Panc1 (cell line): ENCODE data around the gene NEURL1B. TPM values are rescaled to one million over a fixed set of nuclear protein-coding genes. Genes with fewer than 3 reads are reported as not detected.

Source experiments
- ATAC-seq: fragments of 200-7000 bp; cut with Tn5 transposase; 2 replicates; pipeline ENCODE4 v1.9.1; 2020; ENCODE audit warnings: mild to moderate bottlenecking, moderate library complexity
- BruUV-seq: library from RNA; stranded (reverse); fragments of 400-500 nt; replicated peaks from 2 replicates; lab custom pipeline; 2021; lab: Mats Ljungman, UMichigan
- CTCF ChIA-PET: fragments of 300-600 bp; sonication (Branson Sonifier 250); formaldehyde crosslinking; loops from one replicate; lab custom pipeline; 2022; ENCODE audit warnings: antibody characterized with exemption; lab: Charles Lee
- POLR2A ChIA-PET: fragments of 300-600 bp; sonication (Branson Sonifier 250); formaldehyde crosslinking; loops from one replicate; lab custom pipeline; 2022; ENCODE audit warnings: antibody characterized with exemption; lab: Charles Lee
- DNase-seq: peaks from one replicate; pipeline ENCODE4 v3.0.0-alpha.2; 2010; ENCODE audit warnings: low read depth, low spot score
- H3K27ac ChIP-seq: 2 replicates; pipeline ENCODE4 v1.5.1; 2011; ENCODE audit warnings: mild to moderate bottlenecking, low read length, inconsistent platforms
- H3K27me3 ChIP-seq: fragments of 200-500 bp; sonication (Bioruptor generic); 2 replicates; pipeline ENCODE4 v1.6.0; 2014; ENCODE audit warnings: low read length, inconsistent platforms; ENCODE audit not compliant: control insufficient read depth, insufficient read depth
- H3K36me3 ChIP-seq: fragments of 200-500 bp; sonication (Bioruptor generic); 2 replicates; pipeline ENCODE4 v1.5.1; 2014; ENCODE audit warnings: inconsistent platforms, mild to moderate bottlenecking, low read length, moderate library complexity; ENCODE audit not compliant: control insufficient read depth, insufficient read depth
- H3K4me1 ChIP-seq: 2 replicates; pipeline ENCODE4 v1.5.1; 2011; ENCODE audit warnings: inconsistent platforms, mild to moderate bottlenecking, low read length, moderate library complexity; ENCODE audit not compliant: control insufficient read depth, insufficient read depth
- H3K4me3 ChIP-seq, 2 experiments: 2 replicates each; pipeline ENCODE4 v1.5.1; 2011 to 2012; ENCODE audit warnings: low read depth in 2 of 2, low read length in 2 of 2, mild to moderate bottlenecking in 2 of 2, inconsistent platforms in 1 of 2, moderate library complexity in 1 of 2
- H3K9me3 ChIP-seq: fragments of 200-500 bp; sonication (Bioruptor generic); 2 replicates; pipeline ENCODE4 v1.5.1; 2014; ENCODE audit warnings: low read depth, mild to moderate bottlenecking, inconsistent platforms, low read length, moderate library complexity; ENCODE audit not compliant: control insufficient read depth, insufficient read depth
- CTCF ChIP-seq: fragments of 450-650 bp; IDR thresholded peaks from 2 replicates; pipeline ENCODE4 v1.5.1; 2017; ENCODE audit warnings: mild to moderate bottlenecking
- POLR2AphosphoS5 ChIP-seq: IDR thresholded peaks from 2 replicates; pipeline ENCODE4 v1.6.1; 2012; ENCODE audit warnings: mild to moderate bottlenecking, low read depth, low read length, moderate library complexity
- REST ChIP-seq, 2 experiments: IDR thresholded peaks; 2 replicates each; pipeline ENCODE4 v1.6.1; 2011 to 2012; ENCODE audit warnings: low read depth in 2 of 2, control low read depth in 1 of 2, low read length in 1 of 2, mild to moderate bottlenecking in 1 of 2, moderate library complexity in 1 of 2; ENCODE audit not compliant: insufficient read depth in 1 of 2
- SIN3A ChIP-seq: IDR thresholded peaks from 2 replicates; pipeline ENCODE4 v1.6.1; 2012; ENCODE audit warnings: low read depth, mild to moderate bottlenecking, low read length, moderate library complexity, borderline replicate concordance; ENCODE audit not compliant: insufficient read depth
- TCF7L2 ChIP-seq: IDR thresholded peaks from 2 replicates; pipeline ENCODE4 v1.6.1; 2011; ENCODE audit warnings: mild to moderate bottlenecking, low read depth, low read length, inconsistent platforms
- in situ Hi-C: cut with HindIII; loops from 2 replicates; pipeline ENCODE4 v1.10.0; 2016; ENCODE audit warnings: low sequenced_read_pairs, low pct_unique_long_range_greater_than_20kb
- intact Hi-C: fragments of 100-400 bp; cut with micrococcal nuclease; formaldehyde crosslinking; loops from one replicate; pipeline ENCODE4 v1.10.0; 2022; ENCODE audit not compliant: unreplicated experiment
- total RNA-seq: library from RNA; stranded (reverse); gene quantifications from one replicate; pipeline ENCODE4 v1.2.1, GENCODE V29; 2021; ENCODE audit not compliant: unreplicated experiment

Gene NEURL1B
- total RNA-seq, 1 experiment from 2014 or later = 5.3 TPM

DNA sequence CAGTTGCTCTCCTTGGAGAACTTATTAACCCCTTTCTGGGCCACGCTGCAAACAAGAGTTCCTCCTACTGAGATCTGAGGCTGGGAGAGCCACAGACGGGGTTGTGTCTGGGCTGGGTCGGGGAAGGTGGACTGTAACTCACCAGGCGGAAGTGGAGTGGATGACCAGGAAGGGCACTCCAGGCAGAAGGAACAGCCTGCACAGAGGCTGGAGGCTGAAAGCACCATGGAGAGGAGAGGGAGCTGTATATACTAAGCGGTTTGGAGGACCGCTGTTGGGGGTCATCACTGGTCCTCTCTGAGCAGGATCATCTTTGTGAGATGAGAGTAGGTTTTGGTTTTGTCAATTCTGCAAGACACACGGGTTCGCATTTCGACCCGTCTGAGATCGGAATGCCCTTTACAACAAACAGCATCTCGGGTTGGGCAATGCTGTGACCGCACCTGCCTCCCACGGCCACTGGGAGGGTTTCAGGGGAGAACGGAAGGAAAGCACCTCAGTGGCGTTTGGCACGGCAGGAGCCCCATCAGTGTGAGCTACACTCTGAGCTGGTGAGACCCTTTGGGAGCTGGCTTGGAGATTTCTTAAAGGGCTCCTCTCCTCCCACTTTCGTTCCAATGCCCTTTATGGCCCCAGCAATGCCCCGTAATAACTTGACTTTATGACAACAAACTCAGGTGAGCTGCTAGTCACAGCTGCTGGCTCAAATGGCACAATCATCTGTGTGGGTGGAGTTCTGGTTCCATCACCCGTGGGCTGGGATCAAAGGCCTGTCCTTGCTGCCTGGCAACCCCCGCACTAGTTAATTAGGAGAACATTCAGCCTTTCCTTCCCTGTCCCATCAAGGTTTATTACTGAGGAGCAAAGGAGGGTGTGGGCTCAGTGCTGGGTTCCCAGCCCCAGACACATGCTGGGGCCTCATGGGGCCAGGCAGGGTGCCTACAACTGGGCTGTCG lies 18.7 kb upstream of the NEURL1B start:
- Histone ChIP-seq H3K4me3 (no peak overlapping the region), H3K4me1 (no peaks in the 10 kb centered on the region), H3K36me3 (no peaks in the 10 kb centered on the region), H3K27ac (no peak overlapping the region), H3K9me3 (no peaks in the 10 kb centered on the region), H3K27me3 (no peaks in the 10 kb centered on the region)
- ChIA-PET POLR2A (no interaction called here), CTCF (interaction anchor here (0.6 kb wide), 1 partner anchor 732 kb away, joined by 5 read pairs; no protein-coding TSS in a partner anchor)
- DNase-seq (no peak), ATAC-seq (no peak)
- in situ Hi-C loops (no loop called here), intact Hi-C loops (no loop called here)
- BruUV-seq = no TSS peak
- TF ChIP-seq TCF7L2 (no peak), SIN3A (no peak), CTCF (no peak), REST (IDR thresholded peaks at IDR 0.05; ENCODE audit: insufficient read depth in 1 of 2, low read depth in 2 of 2, low read length in 1 of 2) (no peak), POLR2AphosphoS5 (no peak)

GRCh38 chr5:172623313-172623980 lies 17.6 kb upstream of the NEURL1B start:
- H3K27me3 ChIP-seq = no peaks in the 10 kb centered on the region; the same call in 1 of the 2 replicates
- H3K4me1 ChIP-seq = no peaks in the 10 kb centered on the region
- intact Hi-C loops = no loop called here
- ChIA-PET CTCF (no interaction called here), POLR2A (no interaction called here)
- TF ChIP-seq REST (IDR thresholded peaks at IDR 0.05; ENCODE audit: insufficient read depth in 1 of 2, low read depth in 2 of 2, low read length in 1 of 2) (no peak), TCF7L2 (no peak), POLR2AphosphoS5 (no peak), CTCF (no peak), SIN3A (no peak)
- no peaks in the 10 kb centered on the region for H3K9me3 ChIP-seq
- no peaks in the 10 kb centered on the region for H3K36me3 ChIP-seq
- in situ Hi-C loops = no loop called here
- no peak overlapping the region for H3K4me3 ChIP-seq
- no TSS peak for BruUV-seq
- ATAC-seq = no peak
- no peak overlapping the region for H3K27ac ChIP-seq
- DNase-seq = no peak
